B cell (primary cell): Measurements from ENCODE around the gene KSR1.

Experiments
- CTCF ChIP-seq: fragments of 200-600 bp; IDR thresholded peaks from one replicate; pipeline ENCODE4 v1.8.0; 2022; ENCODE audit warnings: antibody characterized with exemption, mild to moderate bottlenecking
- EZH2 ChIP-seq: IDR thresholded peaks from 2 replicates; pipeline ENCODE4 v1.6.1; 2012; ENCODE audit warnings: borderline replicate concordance, low read depth, mild to moderate bottlenecking, moderate library complexity, low read length; ENCODE audit not compliant: insufficient read depth, poor library complexity, severe bottlenecking

GRCh38 chr17:27665549-27665948 lies 209.3 kb downstream of the KSR1 start:
- no peak for TF ChIP-seq CTCF
- no peak for TF ChIP-seq EZH2
